ENCODE measurements around the gene ABCG5.

The ABCG5 gene

DNA sequence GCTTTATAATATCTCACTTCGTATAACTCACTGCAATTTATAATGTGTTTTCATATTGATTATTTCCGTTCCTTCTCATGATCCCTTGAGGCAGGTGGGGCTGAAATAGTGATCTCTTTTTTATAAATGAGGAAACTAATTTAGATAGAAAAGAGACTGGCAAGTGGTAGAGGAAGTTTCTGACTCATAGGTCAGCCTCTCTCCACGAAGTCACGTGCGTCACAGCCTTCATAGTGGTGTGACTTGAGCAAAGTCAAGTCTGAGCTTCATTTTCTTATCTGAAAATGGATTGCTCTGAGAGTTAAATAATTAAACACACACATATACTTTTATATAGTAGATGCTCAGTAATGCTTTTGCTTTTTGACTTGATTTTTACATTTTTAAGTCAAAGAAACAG is 19.9 kb downstream of the ABCG5 start:
- Histone ChIP-seq H3K4me1 (ENCODE audit: control insufficient read depth, insufficient read depth, low read length) (no peaks in the 10 kb centered on the region), H3K4me3 (ENCODE audit: low read depth, low read length) (no peak overlapping the region), H3K27ac (ENCODE audit: extremely low read depth, low read depth, low read length) (no peak overlapping the region), H3K36me3 (ENCODE audit: control insufficient read depth in 2 of 2, insufficient read depth in 1 of 2, low read length in 2 of 2) (no peaks in the 10 kb centered on the region), H3K9me3 (ENCODE audit: control insufficient read depth, insufficient read depth, low read depth, low read length) (no peaks in the 10 kb centered on the region)
- TF ChIP-seq ZNF777 (tag by site-specific recombination; IDR thresholded peaks at IDR 0.05; ENCODE audit: borderline replicate concordance) (no peak), SCRT2 (tag by site-specific recombination; IDR thresholded peaks at IDR 0.05) (no peak), ZNF175 (tag by site-specific recombination; IDR thresholded peaks at IDR 0.05) (no peak), ZNF791 (tag by site-specific recombination; IDR thresholded peaks at IDR 0.05) (no peak), ZNF19 (tag by site-specific recombination; IDR thresholded peaks at IDR 0.05; ENCODE audit: low read depth) (no peak), ZBTB8A (tag by site-specific recombination; IDR thresholded peaks at IDR 0.05) (no peak), ZFHX2 (tag by site-specific recombination; conservative IDR thresholded peaks at IDR 0.05) (no peak), ZNF610 (tag by site-specific recombination; IDR thresholded peaks at IDR 0.05; ENCODE audit: borderline replicate concordance) (no peak)
- TF ChIP-seq, protein P1, sequence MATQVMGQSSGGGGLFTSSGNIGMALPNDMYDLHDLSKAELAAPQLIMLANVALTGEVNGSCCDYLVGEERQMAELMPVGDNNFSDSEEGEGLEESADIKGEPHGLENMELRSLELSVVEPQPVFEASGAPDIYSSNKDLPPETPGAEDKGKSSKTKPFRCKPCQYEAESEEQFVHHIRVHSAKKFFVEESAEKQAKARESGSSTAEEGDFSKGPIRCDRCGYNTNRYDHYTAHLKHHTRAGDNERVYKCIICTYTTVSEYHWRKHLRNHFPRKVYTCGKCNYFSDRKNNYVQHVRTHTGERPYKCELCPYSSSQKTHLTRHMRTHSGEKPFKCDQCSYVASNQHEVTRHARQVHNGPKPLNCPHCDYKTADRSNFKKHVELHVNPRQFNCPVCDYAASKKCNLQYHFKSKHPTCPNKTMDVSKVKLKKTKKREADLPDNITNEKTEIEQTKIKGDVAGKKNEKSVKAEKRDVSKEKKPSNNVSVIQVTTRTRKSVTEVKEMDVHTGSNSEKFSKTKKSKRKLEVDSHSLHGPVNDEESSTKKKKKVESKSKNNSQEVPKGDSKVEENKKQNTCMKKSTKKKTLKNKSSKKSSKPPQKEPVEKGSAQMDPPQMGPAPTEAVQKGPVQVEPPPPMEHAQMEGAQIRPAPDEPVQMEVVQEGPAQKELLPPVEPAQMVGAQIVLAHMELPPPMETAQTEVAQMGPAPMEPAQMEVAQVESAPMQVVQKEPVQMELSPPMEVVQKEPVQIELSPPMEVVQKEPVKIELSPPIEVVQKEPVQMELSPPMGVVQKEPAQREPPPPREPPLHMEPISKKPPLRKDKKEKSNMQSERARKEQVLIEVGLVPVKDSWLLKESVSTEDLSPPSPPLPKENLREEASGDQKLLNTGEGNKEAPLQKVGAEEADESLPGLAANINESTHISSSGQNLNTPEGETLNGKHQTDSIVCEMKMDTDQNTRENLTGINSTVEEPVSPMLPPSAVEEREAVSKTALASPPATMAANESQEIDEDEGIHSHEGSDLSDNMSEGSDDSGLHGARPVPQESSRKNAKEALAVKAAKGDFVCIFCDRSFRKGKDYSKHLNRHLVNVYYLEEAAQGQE (tag by site-specific recombination; IDR thresholded peaks at IDR 0.05): no peak
- CTCF ChIA-PET: interaction anchor here (0.7 kb wide), 1 partner anchor 887 kb away, joined by 4 read pairs; no protein-coding TSS in a partner anchor
- POLR2A ChIA-PET: no interaction called here

DNA sequence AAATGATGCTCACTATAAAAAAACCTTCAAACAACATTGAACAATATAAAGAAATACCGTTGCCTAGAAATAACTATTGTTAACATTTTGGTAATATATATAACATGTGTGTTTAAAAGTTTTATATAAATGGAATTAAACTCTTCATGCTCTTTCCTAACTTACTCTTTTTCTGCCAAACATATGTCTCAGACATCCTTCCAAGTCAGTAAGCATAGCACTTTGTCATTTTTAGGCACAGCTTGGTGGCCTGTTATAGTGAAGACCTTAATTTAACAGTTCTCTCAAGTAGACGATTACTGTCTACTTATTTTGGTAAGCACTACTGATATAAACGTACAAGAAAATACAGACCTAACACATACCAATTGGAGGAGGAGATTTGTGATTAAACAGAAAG is 23.9 kb downstream of the ABCG5 start:
- no peak overlapping the region for H3K27ac ChIP-seq (ENCODE audit: extremely low read depth, low read depth, low read length)
- CTCF ChIA-PET: no interaction called here
- H3K4me1 ChIP-seq (ENCODE audit: control insufficient read depth, insufficient read depth, low read length): no peaks in the 10 kb centered on the region
- H3K4me3 ChIP-seq (ENCODE audit: low read depth, low read length): no peak overlapping the region
- POLR2A ChIA-PET: no interaction called here
- H3K36me3 ChIP-seq (ENCODE audit: control insufficient read depth in 2 of 2, insufficient read depth in 1 of 2, low read length in 2 of 2): peaks cover 0 to 9% of the 10 kb centered on the region in 2 experiments; a peak in 2 of 3 replicates
- no peaks in the 10 kb centered on the region for H3K9me3 ChIP-seq (ENCODE audit: control insufficient read depth, insufficient read depth, low read depth, low read length)
- TF ChIP-seq ZNF274 (IDR thresholded peaks at IDR 0.05; ENCODE audit: low read length): no peak
- TF ChIP-seq ZNF274 (tag by site-specific recombination; IDR thresholded peaks at IDR 0.05; ENCODE audit: borderline replicate concordance): no peak
- no peak for TF ChIP-seq ZNF670 (tag by site-specific recombination; IDR thresholded peaks at IDR 0.05; ENCODE audit: low read depth)
- no peak for TF ChIP-seq KLF10 (tag by site-specific recombination; IDR thresholded peaks at IDR 0.05)
- TF ChIP-seq, protein P2, sequence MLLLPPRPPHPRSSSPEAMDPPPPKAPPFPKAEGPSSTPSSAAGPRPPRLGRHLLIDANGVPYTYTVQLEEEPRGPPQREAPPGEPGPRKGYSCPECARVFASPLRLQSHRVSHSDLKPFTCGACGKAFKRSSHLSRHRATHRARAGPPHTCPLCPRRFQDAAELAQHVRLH (tag by site-specific recombination; IDR thresholded peaks at IDR 0.05): no peak
- TF ChIP-seq, protein P3, sequence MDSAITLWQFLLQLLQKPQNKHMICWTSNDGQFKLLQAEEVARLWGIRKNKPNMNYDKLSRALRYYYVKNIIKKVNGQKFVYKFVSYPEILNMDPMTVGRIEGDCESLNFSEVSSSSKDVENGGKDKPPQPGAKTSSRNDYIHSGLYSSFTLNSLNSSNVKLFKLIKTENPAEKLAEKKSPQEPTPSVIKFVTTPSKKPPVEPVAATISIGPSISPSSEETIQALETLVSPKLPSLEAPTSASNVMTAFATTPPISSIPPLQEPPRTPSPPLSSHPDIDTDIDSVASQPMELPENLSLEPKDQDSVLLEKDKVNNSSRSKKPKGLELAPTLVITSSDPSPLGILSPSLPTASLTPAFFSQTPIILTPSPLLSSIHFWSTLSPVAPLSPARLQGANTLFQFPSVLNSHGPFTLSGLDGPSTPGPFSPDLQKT (IDR thresholded peaks at IDR 0.05; ENCODE audit: borderline replicate concordance, low read depth, low read length): no peak
- TF ChIP-seq, protein P4, sequence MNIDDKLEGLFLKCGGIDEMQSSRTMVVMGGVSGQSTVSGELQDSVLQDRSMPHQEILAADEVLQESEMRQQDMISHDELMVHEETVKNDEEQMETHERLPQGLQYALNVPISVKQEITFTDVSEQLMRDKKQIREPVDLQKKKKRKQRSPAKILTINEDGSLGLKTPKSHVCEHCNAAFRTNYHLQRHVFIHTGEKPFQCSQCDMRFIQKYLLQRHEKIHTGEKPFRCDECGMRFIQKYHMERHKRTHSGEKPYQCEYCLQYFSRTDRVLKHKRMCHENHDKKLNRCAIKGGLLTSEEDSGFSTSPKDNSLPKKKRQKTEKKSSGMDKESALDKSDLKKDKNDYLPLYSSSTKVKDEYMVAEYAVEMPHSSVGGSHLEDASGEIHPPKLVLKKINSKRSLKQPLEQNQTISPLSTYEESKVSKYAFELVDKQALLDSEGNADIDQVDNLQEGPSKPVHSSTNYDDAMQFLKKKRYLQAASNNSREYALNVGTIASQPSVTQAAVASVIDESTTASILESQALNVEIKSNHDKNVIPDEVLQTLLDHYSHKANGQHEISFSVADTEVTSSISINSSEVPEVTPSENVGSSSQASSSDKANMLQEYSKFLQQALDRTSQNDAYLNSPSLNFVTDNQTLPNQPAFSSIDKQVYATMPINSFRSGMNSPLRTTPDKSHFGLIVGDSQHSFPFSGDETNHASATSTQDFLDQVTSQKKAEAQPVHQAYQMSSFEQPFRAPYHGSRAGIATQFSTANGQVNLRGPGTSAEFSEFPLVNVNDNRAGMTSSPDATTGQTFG (tag by site-specific recombination; IDR thresholded peaks at IDR 0.05; ENCODE audit: borderline replicate concordance): no peak
- TF ChIP-seq KLF9 (tag by site-specific recombination; IDR thresholded peaks at IDR 0.05; ENCODE audit: low read depth): no peak
- no peak for TF ChIP-seq ZNF223 (tag by site-specific recombination; IDR thresholded peaks at IDR 0.05)
- TF ChIP-seq ZNF169 (tag by site-specific recombination; IDR thresholded peaks at IDR 0.05): no peak
- TF ChIP-seq ZNF423 (tag by site-specific recombination; IDR thresholded peaks at IDR 0.05): no peak
- TF ChIP-seq, protein P5, sequence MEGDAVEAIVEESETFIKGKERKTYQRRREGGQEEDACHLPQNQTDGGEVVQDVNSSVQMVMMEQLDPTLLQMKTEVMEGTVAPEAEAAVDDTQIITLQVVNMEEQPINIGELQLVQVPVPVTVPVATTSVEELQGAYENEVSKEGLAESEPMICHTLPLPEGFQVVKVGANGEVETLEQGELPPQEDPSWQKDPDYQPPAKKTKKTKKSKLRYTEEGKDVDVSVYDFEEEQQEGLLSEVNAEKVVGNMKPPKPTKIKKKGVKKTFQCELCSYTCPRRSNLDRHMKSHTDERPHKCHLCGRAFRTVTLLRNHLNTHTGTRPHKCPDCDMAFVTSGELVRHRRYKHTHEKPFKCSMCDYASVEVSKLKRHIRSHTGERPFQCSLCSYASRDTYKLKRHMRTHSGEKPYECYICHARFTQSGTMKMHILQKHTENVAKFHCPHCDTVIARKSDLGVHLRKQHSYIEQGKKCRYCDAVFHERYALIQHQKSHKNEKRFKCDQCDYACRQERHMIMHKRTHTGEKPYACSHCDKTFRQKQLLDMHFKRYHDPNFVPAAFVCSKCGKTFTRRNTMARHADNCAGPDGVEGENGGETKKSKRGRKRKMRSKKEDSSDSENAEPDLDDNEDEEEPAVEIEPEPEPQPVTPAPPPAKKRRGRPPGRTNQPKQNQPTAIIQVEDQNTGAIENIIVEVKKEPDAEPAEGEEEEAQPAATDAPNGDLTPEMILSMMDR (tag by site-specific recombination; IDR thresholded peaks at IDR 0.05): no peak
- TF ChIP-seq ZNF138 (tag by site-specific recombination; IDR thresholded peaks at IDR 0.05; ENCODE audit: borderline replicate concordance): no peak
- no peak for TF ChIP-seq ZNF37A (tag by site-specific recombination; IDR thresholded peaks at IDR 0.05)
- TF ChIP-seq, protein P6, sequence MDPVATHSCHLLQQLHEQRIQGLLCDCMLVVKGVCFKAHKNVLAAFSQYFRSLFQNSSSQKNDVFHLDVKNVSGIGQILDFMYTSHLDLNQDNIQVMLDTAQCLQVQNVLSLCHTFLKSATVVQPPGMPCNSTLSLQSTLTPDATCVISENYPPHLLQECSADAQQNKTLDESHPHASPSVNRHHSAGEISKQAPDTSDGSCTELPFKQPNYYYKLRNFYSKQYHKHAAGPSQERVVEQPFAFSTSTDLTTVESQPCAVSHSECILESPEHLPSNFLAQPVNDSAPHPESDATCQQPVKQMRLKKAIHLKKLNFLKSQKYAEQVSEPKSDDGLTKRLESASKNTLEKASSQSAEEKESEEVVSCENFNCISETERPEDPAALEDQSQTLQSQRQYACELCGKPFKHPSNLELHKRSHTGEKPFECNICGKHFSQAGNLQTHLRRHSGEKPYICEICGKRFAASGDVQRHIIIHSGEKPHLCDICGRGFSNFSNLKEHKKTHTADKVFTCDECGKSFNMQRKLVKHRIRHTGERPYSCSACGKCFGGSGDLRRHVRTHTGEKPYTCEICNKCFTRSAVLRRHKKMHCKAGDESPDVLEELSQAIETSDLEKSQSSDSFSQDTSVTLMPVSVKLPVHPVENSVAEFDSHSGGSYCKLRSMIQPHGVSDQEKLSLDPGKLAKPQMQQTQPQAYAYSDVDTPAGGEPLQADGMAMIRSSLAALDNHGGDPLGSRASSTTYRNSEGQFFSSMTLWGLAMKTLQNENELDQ (tag by site-specific recombination; IDR thresholded peaks at IDR 0.05; ENCODE audit: low read depth): no peak
